ENCODE measurements around the gene NDUFS6.

Gene NDUFS6

GRCh38 chr5:1780614-1780930 lies 20.6 kb upstream of the NDUFS6 start:
- TF ChIP-seq CREB1 (IDR thresholded peaks at IDR 0.05; ENCODE audit: low read depth): no peak
- no peak for TF ChIP-seq REST (IDR thresholded peaks at IDR 0.05; ENCODE audit: low read depth)

GRCh38 chr5:1781107-1781506 lies 20.1 kb upstream of the NDUFS6 start:
- TF ChIP-seq ZBTB7A (IDR thresholded peaks at IDR 0.05; ENCODE audit: low read depth) (no peak), YY1 (IDR thresholded peaks at IDR 0.05; ENCODE audit: low read depth) (no peak), EP300 (IDR thresholded peaks at IDR 0.05; ENCODE audit: borderline replicate concordance) (no peak), FOXM1 (IDR thresholded peaks at IDR 0.05; ENCODE audit: borderline replicate concordance, low read depth) (no peak)

- TF ChIP-seq REST (IDR thresholded peaks at IDR 0.05; ENCODE audit: low read depth): no peak
- TF ChIP-seq RAD21 (IDR thresholded peaks at IDR 0.05; ENCODE audit: low read depth): no peak
- TF ChIP-seq CEBPB (IDR thresholded peaks at IDR 0.05): no peak
- no peak for TF ChIP-seq ZBTB7A (IDR thresholded peaks at IDR 0.05; ENCODE audit: low read depth)
These were observed 19.4 kb upstream of the NDUFS6 start for GRCh38 chr5:1781726-1782384.

- TF ChIP-seq TAF1 (IDR thresholded peaks at IDR 0.05; ENCODE audit: low read depth) (no peak), EGR1 (IDR thresholded peaks at IDR 0.05) (no peak), ZBTB7A (IDR thresholded peaks at IDR 0.05; ENCODE audit: low read depth) (no peak), EP300 (IDR thresholded peaks at IDR 0.05; ENCODE audit: borderline replicate concordance) (no peak), REST (IDR thresholded peaks at IDR 0.05; ENCODE audit: low read depth) (no peak), RAD21 (IDR thresholded peaks at IDR 0.05; ENCODE audit: low read depth) (no peak)
These were observed 18.6 kb upstream of the NDUFS6 start for GRCh38 chr5:1782385-1783215.

GRCh38 chr5:1783216-1783554 lies 18.0 kb upstream of the NDUFS6 start:
- TF ChIP-seq MAX (IDR thresholded peaks at IDR 0.05) (no peak), ZBTB7A (IDR thresholded peaks at IDR 0.05; ENCODE audit: low read depth) (no peak), YY1 (IDR thresholded peaks at IDR 0.05; ENCODE audit: low read depth) (no peak), USF1 (IDR thresholded peaks at IDR 0.05) (no peak), NFIC (IDR thresholded peaks at IDR 0.05) (no peak), RAD21 (IDR thresholded peaks at IDR 0.05; ENCODE audit: low read depth) (no peak), FOXM1 (IDR thresholded peaks at IDR 0.05; ENCODE audit: borderline replicate concordance, low read depth) (no peak), REST (IDR thresholded peaks at IDR 0.05; ENCODE audit: low read depth) (no peak), EP300 (IDR thresholded peaks at IDR 0.05; ENCODE audit: borderline replicate concordance) (no peak), TCF12 (IDR thresholded peaks at IDR 0.05; ENCODE audit: low read depth) (no peak), CEBPB (IDR thresholded peaks at IDR 0.05) (no peak), CREB1 (IDR thresholded peaks at IDR 0.05; ENCODE audit: low read depth) (no peak), EGR1 (IDR thresholded peaks at IDR 0.05) (no peak), TAF1 (IDR thresholded peaks at IDR 0.05; ENCODE audit: low read depth) (no peak), TEAD4 (IDR thresholded peaks at IDR 0.05) (no peak)

Data from Ishikawa (cell line).